Measurements from ENCODE around the gene MAML2. TPM values are rescaled to one million over a fixed set of nuclear protein-coding genes. Genes with fewer than 3 reads are reported as not detected.

The MAML2 gene
- total and polyA plus RNA-seq, 2 of the 8 experiments (the other 6 are each of a cell fraction or from before 2014, with no cell fraction given), result 3.8 to 6.6 TPM

GRCh38 chr11:96070453-96070852 lies 272.5 kb downstream of the MAML2 start:
- Histone ChIP-seq H3K9me3 (ENCODE audit: insufficient read depth in 2 of 2, low read depth in 1 of 2, low read length in 1 of 2) (no peaks in the 10 kb centered on the region), H3K18ac (ENCODE audit: extremely low read depth, low read length) (no peak overlapping the region), H2AFZ (ENCODE audit: low read length) (no peak overlapping the region), H3K4me1 (replicated peaks in 1 of 4; ENCODE audit: control insufficient read depth in 3 of 4, insufficient read depth in 4 of 4, low read length in 3 of 4) (no peaks in the 10 kb centered on the region; a peak in 1 of 7 replicates), H3K79me1 (ENCODE audit: low read depth, low read length) (no peaks in the 10 kb centered on the region), H4K20me1 (replicated peaks in 1 of 2; ENCODE audit: control insufficient read depth in 1 of 2, insufficient read depth in 2 of 2, low read length in 2 of 2) (no peaks in the 10 kb centered on the region), H4K91ac (replicated peaks; ENCODE audit: insufficient read length, low read length) (no peak overlapping the region), H2BK5ac (ENCODE audit: low read depth, low read length) (no peak overlapping the region), H3K27ac (ENCODE audit: low read depth, low read length) (no peak overlapping the region), H2BK15ac (ENCODE audit: low read length) (peak overlapping the region; percentile 40; the same call in 1 of the 2 replicates), H4K5ac (ENCODE audit: insufficient read length, low read depth, low read length) (no peak overlapping the region), H2BK12ac (ENCODE audit: low read depth, low read length) (no peak overlapping the region), H3K27me3 (replicated peaks in 1 of 4; ENCODE audit: control insufficient read depth in 3 of 4, extremely low read depth in 1 of 4, insufficient read depth in 3 of 4, low read length in 3 of 4) (no peaks in the 10 kb centered on the region), H2BK120ac (replicated peaks; ENCODE audit: low read depth, low read length) (no peak overlapping the region), H3K9ac (replicated peaks in 1 of 4; ENCODE audit: extremely low read depth in 1 of 4, low read depth in 3 of 4, low read length in 3 of 4) (no peak overlapping the region), H3K36me3 (ENCODE audit: control insufficient read depth in 2 of 4, insufficient read depth in 4 of 4, low read length in 3 of 4) (no peaks in the 10 kb centered on the region; a peak in 1 of 8 replicates), H2AK5ac (ENCODE audit: low read depth, low read length) (no peak overlapping the region), H3K23ac (ENCODE audit: insufficient read length) (no peak overlapping the region), H3K23me2 (ENCODE audit: low read depth, low read length) (no peaks in the 10 kb centered on the region), H3K4me3 (ENCODE audit: extremely low read depth in 1 of 4, insufficient read depth in 2 of 4, low read depth in 3 of 4, low read length in 4 of 4) (no peak overlapping the region), H3K14ac (ENCODE audit: insufficient read length) (no peak overlapping the region), H3K4me2 (ENCODE audit: insufficient read depth in 1 of 2, low read depth in 2 of 2, low read length in 2 of 2) (no peak overlapping the region), H2BK20ac (ENCODE audit: low read length) (no peak overlapping the region), H3K56ac (replicated peaks; ENCODE audit: insufficient read length, low read depth, low read length) (no peak overlapping the region), H3K79me2 (ENCODE audit: control insufficient read depth in 1 of 2, insufficient read depth in 2 of 2, low read length in 2 of 2) (no peaks in the 10 kb centered on the region), H4K8ac (ENCODE audit: extremely low read depth, insufficient read depth, low read length) (no peak overlapping the region), H3K4ac (replicated peaks; ENCODE audit: insufficient read length, low read depth, low read length) (no peak overlapping the region)
- TF ChIP-seq RNF2 (IDR thresholded peaks at IDR 0.05; ENCODE audit: borderline replicate concordance, low read depth, low read length, missing control alignments, poor library complexity, severe bottlenecking) (no peak), TAF7 (optimal IDR thresholded peaks at IDR 0.05; ENCODE audit: borderline replicate concordance, low read depth, low read length) (no peak), CEBPB (IDR thresholded peaks at IDR 0.05; ENCODE audit: low read depth, low read length) (no peak), NRF1 (IDR thresholded peaks at IDR 0.05; ENCODE audit: low read depth, low read length) (no peak)
- CTCF ChIA-PET (ENCODE audit: partially characterized antibody), result interaction anchor here (1.0 to 2.7 kb wide), 9 partner anchors 10 to 273 kb away, joined by 3 to 22 read pairs (median 4); no protein-coding TSS in a partner anchor
- FAIRE-seq (no peak), DNase-seq (ENCODE audit: low read depth in 1 of 2, low spot score in 2 of 2) (no peak)
- POLR2A ChIA-PET (ENCODE audit: partially characterized antibody), result interaction anchor here (1.2 kb wide), 1 partner anchor 15 kb away, joined by 4 read pairs; no protein-coding TSS in a partner anchor
- WGBS, 2 experiments (ENCODE audit: extremely low coverage in 1 of 2, insufficient coverage in 1 of 2, insufficient read length in 1 of 2, insufficient replicate concordance in 2 of 2, low coverage in 1 of 2, low lambda C conversion rate in 2 of 2, missing lambda C conversion rate in 1 of 2), result 89% methylated on average over 8 of the region's 8 CpGs; no CpG with 5 or more reads in 1 of the 2 experiments
